ENCODE measurements around the gene EFCAB11.

The EFCAB11 gene

DNA sequence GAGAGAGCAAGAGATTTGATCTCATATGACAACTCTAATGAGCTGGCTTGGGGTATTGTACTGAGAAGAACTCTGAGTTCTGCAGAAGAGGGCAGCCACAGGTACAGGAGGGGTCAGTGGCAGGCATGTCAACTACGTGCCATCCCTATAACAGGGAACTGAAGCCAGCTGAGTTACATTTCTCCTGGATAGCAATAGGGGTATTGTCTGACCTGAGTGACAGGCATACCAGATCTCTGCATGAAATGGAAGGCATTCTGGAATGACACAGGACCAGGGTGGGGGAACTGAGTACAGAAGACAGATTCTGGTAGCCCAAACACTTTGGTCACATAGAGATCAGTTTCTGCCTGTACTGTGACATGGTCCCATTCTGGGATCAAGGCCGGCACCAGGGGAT lies 35.8 kb downstream of the EFCAB11 start:
- H3K27me3 Mint-ChIP-seq, result no peaks in the 10 kb centered on the region
- H3K36me3 Mint-ChIP-seq (ENCODE audit: insufficient read depth), result no peaks in the 10 kb centered on the region
- H3K4me3 Mint-ChIP-seq, result no peak overlapping the region
- H3K27ac Mint-ChIP-seq (ENCODE audit: low read depth), result no peak overlapping the region
- H3K9me3 Mint-ChIP-seq, result no peaks in the 10 kb centered on the region
- ATAC-seq (replicated peaks; ENCODE audit: extremely low read depth, poor library complexity, severe bottlenecking) (no peak), DNase-seq (ENCODE audit: low spot score in 2 of 2) (no peak)
- H3K4me1 Mint-ChIP-seq, result no peaks in the 10 kb centered on the region

DNA sequence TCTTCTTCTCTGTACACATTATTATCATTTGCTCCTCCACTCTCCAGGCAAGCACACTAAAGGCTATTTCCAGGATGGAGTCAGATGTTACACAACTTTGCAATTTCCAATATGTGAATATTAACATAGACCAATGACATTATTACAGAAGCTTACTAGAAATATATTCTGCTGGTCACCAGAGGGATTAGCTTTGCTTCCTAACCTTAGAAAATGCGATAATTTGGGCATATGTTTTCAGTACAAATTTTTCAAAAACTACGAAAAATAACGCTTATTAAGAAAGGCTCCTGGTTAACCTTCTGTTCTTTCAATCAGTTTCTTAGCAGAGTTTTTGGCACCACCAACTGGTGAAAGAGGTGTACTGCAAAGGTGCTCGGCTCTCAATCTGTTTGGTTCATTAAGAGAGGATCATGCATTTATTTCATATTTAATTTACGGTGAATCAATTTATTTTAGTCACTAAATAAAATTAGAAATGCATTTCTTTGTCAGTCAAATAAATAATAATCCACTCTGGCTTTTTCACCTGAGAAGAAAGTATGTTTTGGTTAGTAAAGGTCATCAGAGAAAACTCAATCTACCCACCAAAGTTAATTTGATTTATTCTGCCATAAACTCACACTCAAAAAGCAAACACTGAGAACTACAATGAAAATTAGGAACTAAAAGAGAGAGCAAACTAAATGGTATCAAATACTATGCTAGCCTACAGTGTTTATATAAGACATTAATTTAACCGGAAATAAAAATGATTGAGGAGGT lies 39.2 kb downstream of the EFCAB11 start:
- Mint-ChIP-seq H3K4me1 (no peaks in the 10 kb centered on the region), H3K36me3 (ENCODE audit: insufficient read depth) (no peaks in the 10 kb centered on the region), H3K9me3 (no peaks in the 10 kb centered on the region), H3K4me3 (no peak overlapping the region), H3K27me3 (peaks cover 9% of the 10 kb centered on the region), H3K27ac (ENCODE audit: low read depth) (no peak overlapping the region)
- DNase-seq (ENCODE audit: low spot score in 2 of 2) (peak; percentile 47 to 48), ATAC-seq (replicated peaks; ENCODE audit: extremely low read depth, poor library complexity, severe bottlenecking) (peak; percentile 36)

DNA sequence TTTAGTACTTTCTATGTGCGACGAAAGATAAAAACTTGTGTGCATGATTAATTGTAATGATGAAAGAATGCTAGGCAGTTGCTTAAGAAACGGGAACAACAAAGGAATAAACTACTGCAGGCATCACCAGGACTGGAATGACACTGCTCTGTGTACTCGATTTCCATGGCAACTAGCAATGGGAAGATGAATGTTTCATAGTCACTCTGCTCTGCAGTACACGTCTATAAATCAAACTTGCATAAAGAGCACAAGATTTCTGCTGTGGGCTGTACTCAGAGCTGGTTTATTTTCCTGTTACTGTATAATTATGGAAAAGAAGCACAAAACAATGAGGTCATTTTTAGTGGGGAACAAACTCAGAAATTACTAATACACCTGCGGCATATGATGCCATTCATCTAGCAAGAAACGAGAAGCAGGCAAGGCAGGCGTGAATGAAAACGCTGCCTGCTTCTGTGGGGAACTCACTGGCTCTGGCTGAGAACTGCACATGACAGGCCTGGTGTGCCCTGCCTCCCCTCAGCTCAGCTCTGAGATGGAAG lies 41.8 kb downstream of the EFCAB11 start:
- no peaks in the 10 kb centered on the region for H3K9me3 Mint-ChIP-seq
- H3K36me3 Mint-ChIP-seq (ENCODE audit: insufficient read depth), result no peaks in the 10 kb centered on the region
- no peak overlapping the region for H3K4me3 Mint-ChIP-seq
- H3K27ac Mint-ChIP-seq (ENCODE audit: low read depth), result no peak overlapping the region
- no peaks in the 10 kb centered on the region for H3K4me1 Mint-ChIP-seq
- ATAC-seq (replicated peaks; ENCODE audit: extremely low read depth, poor library complexity, severe bottlenecking) (no peak), DNase-seq (ENCODE audit: low spot score in 2 of 2) (no peak)
- H3K27me3 Mint-ChIP-seq, result peaks cover 19% of the 10 kb centered on the region

DNA sequence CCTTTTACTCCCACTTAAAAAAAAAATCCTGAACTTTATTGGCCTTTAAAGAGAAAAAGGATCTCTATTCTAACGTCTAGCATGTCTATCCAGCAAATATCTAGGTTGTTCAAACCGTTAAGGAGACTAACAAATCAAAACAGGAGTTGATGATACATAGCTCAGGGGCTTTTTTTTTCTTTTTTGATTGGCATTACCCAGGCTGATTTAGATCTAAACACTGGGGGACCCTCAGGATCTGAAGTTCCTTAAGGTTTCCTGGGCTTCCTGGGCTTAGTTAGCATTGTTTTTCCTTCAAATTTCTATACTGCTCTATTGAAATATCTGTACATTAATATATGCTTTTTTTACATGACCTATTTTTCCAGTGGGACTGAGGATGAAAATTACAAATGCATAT lies 42.3 kb downstream of the EFCAB11 start:
- H3K4me1 Mint-ChIP-seq, result no peaks in the 10 kb centered on the region
- H3K27me3 Mint-ChIP-seq, result peaks cover 19% of the 10 kb centered on the region
- ATAC-seq (replicated peaks; ENCODE audit: extremely low read depth, poor library complexity, severe bottlenecking) (no peak), DNase-seq (ENCODE audit: low spot score in 2 of 2) (no peak)
- H3K36me3 Mint-ChIP-seq (ENCODE audit: insufficient read depth), result no peaks in the 10 kb centered on the region
- H3K27ac Mint-ChIP-seq (ENCODE audit: low read depth), result no peak overlapping the region
- H3K9me3 Mint-ChIP-seq, result no peaks in the 10 kb centered on the region
- no peak overlapping the region for H3K4me3 Mint-ChIP-seq

DNA sequence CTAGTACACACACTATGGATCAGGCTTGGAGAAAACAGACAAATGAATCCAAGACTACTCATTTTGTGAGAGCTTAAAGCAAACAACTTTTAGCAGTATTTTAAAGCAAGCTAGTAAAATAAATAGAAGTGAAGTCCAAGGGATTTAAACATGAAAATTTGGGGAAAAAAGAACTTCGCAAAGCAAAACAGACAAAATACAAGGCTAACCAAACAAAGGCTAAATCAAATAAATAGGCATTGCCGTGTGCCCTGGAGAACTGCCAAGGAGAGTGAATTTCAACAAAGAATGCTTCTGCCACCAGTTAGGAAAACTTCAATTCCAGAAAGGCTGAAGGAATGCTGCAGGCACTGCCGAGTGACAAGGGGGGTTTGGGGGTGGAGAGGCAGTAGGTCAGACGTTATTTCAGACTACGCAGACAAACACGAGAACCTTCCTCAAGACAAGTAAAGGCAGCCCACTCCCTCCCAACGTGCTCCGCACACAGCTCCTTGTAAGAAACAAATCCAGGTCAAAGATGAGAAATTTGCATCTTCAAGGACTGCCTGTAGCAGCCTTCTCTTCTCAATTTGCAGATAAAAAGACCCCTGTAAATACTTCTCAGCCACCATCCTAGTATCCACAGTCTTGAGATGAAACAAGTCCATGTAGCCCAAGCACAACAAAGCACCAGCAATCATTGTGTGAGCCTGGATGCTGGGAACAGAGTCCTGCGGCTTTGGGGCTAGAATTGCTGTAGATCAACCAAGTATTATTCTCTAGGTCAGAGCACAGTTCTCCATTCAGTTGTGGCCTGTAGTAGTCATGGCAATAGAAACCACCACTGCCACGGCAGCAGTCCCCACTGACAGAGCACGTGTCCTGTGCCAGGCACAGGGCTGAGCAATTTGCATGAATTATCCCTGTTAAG lies 43.3 kb downstream of the EFCAB11 start:
- DNase-seq (ENCODE audit: low spot score in 2 of 2), result no peak
- no peak for ATAC-seq (replicated peaks; ENCODE audit: extremely low read depth, poor library complexity, severe bottlenecking)
- Mint-ChIP-seq H3K9me3 (no peaks in the 10 kb centered on the region), H3K4me1 (no peaks in the 10 kb centered on the region), H3K27ac (ENCODE audit: low read depth) (no peak overlapping the region), H3K4me3 (no peak overlapping the region), H3K36me3 (ENCODE audit: insufficient read depth) (no peaks in the 10 kb centered on the region), H3K27me3 (peaks cover 19% of the 10 kb centered on the region)

DNA sequence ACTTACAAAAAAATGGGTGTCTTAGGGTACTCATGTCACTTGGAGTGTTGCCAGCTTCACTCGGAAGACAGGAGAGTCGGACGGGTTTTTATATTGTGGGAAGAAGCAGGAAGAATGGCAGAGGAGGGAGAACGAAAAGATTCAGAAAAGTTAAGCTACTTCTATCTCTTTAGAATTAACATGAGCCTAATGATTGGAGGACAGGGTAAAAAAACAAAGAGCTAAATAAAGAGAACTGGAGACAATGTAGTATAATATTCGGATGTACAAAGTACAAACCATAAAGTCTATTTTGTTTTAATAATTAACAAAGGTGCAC lies 43.9 kb downstream of the EFCAB11 start:
- DNase-seq (ENCODE audit: low spot score in 2 of 2) (no peak), ATAC-seq (replicated peaks; ENCODE audit: extremely low read depth, poor library complexity, severe bottlenecking) (no peak)
- Mint-ChIP-seq H3K36me3 (ENCODE audit: insufficient read depth) (no peaks in the 10 kb centered on the region), H3K27ac (ENCODE audit: low read depth) (no peak overlapping the region), H3K4me3 (no peak overlapping the region), H3K9me3 (no peaks in the 10 kb centered on the region), H3K4me1 (no peaks in the 10 kb centered on the region), H3K27me3 (peaks cover 24% of the 10 kb centered on the region)

DNA sequence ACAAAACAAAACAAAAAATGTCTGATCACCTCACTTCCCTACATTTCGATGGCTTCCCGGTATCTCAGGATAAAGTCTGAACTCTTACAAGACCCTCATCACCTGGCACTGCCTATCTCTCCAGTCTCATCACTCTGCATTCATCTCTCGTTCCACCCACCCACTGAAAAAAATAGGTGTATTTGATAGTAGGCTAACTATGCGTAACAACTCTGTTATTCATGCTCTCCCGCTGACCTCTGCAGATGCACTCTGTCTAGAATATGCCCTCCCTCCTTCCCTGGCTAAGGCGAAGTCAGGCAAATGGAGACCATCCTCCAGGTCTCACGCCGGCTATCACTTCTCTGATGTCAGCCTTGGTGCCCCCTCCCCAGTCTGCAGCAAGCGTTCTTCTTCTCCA lies 44.9 kb downstream of the EFCAB11 start:
- no peak for ATAC-seq (replicated peaks; ENCODE audit: extremely low read depth, poor library complexity, severe bottlenecking)
- H3K36me3 Mint-ChIP-seq (ENCODE audit: insufficient read depth), result no peaks in the 10 kb centered on the region
- no peak overlapping the region for H3K4me3 Mint-ChIP-seq
- peaks cover 4% of the 10 kb centered on the region for H3K4me1 Mint-ChIP-seq
- no peaks in the 10 kb centered on the region for H3K9me3 Mint-ChIP-seq
- H3K27ac Mint-ChIP-seq (ENCODE audit: low read depth), result no peak overlapping the region
- H3K27me3 Mint-ChIP-seq, result peaks cover 33% of the 10 kb centered on the region
- no peak for DNase-seq (ENCODE audit: low spot score in 2 of 2)

DNA sequence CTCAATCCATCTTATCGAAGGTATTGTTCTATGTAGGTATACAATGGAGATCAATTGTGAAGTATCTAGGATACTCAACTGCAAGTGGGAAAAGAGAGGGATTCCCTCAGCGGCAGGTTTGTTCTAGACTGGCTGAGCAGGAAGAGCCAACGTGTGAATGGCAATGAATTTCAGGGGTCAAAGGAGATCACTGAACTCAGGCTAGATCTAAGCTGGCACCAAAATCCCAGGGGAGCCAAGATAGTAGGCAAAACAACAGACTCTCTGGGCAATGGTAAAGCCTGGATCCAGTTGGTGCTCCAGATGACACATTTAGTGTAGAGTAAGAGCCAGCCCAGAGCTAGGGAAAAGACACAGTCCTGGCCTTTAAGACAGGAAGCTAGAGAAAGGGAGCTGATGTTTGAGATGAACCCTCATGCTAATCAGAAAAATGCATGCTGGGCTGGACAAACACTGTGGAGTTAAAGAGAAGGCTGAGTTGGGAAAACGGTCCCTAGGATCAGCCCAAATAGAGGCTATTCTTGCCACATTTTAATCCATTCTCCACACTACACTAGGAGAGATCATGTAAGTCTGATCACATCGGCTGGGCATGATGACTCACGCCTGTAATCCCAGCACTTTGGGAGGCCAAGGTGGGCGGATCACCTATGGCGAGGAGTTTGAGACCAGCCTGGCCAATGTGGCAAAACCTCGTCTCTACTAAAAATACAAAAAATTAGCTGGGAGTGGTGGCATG lies 45.6 kb downstream of the EFCAB11 start:
- DNase-seq (ENCODE audit: low spot score in 2 of 2) (no peak), ATAC-seq (replicated peaks; ENCODE audit: extremely low read depth, poor library complexity, severe bottlenecking) (no peak)
- Mint-ChIP-seq H3K4me3 (no peak overlapping the region), H3K36me3 (ENCODE audit: insufficient read depth) (no peaks in the 10 kb centered on the region), H3K9me3 (no peaks in the 10 kb centered on the region), H3K27me3 (peaks cover 33% of the 10 kb centered on the region), H3K27ac (ENCODE audit: low read depth) (no peak overlapping the region), H3K4me1 (peaks cover 9% of the 10 kb centered on the region)

DNA sequence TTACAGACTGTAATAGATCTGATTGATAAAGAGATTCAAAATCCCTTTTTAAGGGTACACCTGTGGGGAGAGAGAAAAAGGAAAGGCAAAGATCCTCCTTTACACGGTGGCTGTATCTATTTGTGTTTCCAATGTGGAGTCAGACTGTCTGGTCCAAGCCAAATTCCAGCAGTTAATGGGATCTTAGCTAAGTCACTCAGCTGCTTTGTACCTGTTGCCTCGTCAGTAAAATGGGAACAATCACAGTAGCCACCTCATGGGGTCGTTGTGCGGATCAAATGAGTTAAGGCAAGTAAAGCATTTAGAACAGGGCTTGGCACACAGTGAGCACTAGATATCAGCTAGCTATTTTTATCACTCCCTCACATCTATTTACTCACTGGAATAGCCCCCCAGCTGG lies 46.9 kb downstream of the EFCAB11 start:
- Mint-ChIP-seq H3K36me3 (ENCODE audit: insufficient read depth) (no peaks in the 10 kb centered on the region), H3K4me3 (no peak overlapping the region), H3K4me1 (peaks cover 18% of the 10 kb centered on the region), H3K27ac (ENCODE audit: low read depth) (no peak overlapping the region), H3K9me3 (no peaks in the 10 kb centered on the region), H3K27me3 (peaks cover 30% of the 10 kb centered on the region)
- ATAC-seq (replicated peaks; ENCODE audit: extremely low read depth, poor library complexity, severe bottlenecking), result no peak
- no peak for DNase-seq (ENCODE audit: low spot score in 2 of 2)

DNA sequence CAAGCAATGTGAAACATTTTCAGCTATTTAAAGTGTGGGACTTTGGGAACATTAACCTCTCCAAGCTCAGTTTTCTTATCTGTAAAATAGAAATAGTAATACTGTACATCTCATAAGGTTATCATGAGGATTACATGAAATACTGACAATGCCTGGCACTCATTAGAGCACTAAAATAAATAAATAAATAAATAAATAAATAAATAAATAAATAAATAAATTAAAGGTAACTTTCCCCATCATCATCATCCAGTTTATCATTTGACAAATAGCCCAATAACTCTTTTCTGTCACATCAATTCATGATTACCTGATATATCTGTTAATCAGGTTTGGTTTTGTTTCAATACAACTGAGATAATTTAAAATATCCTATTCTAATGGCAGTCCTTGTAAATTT lies 48.5 kb downstream of the EFCAB11 start:
- ATAC-seq (replicated peaks; ENCODE audit: extremely low read depth, poor library complexity, severe bottlenecking), result no peak
- DNase-seq (ENCODE audit: low spot score in 2 of 2), result no peak
- peaks cover 18% of the 10 kb centered on the region for H3K4me1 Mint-ChIP-seq
- H3K27me3 Mint-ChIP-seq, result peaks cover 24% of the 10 kb centered on the region
- H3K36me3 Mint-ChIP-seq (ENCODE audit: insufficient read depth), result no peaks in the 10 kb centered on the region
- no peaks in the 10 kb centered on the region for H3K9me3 Mint-ChIP-seq
- no peak overlapping the region for H3K4me3 Mint-ChIP-seq
- H3K27ac Mint-ChIP-seq (ENCODE audit: low read depth), result no peak overlapping the region

DNA sequence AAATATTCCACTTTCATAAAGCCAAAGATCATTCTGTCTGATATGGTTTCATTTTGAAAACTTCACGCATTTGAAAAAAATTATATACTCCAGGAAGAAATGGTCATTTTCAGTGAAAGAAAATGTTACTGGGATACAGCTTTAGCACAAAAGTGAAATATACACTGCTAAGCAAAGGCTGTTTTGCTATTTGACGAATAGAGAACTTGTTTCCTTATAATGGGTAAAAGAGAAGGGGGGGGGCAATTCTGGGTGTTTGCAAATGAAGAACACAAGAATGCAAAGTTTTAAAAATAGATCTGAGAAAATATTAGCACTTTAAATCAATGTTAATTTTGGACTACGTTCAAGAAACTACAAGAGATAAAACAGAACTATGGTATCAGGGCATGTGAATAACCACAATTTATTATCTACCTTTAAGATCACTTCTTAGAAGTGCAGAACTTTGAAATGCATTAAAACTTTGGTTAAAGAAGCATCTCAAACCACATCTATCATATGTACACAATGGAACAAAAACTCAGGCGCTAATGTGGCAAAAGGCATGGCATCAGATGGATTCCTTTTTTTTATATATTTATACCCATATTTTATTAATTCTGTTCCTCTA lies 51.1 kb downstream of the EFCAB11 start:
- H3K4me1 Mint-ChIP-seq, result peaks cover 18% of the 10 kb centered on the region
- no peaks in the 10 kb centered on the region for H3K36me3 Mint-ChIP-seq (ENCODE audit: insufficient read depth)
- ATAC-seq (replicated peaks; ENCODE audit: extremely low read depth, poor library complexity, severe bottlenecking) (peak; percentile 24), DNase-seq (ENCODE audit: low spot score in 2 of 2) (no peak)
- H3K9me3 Mint-ChIP-seq, result no peaks in the 10 kb centered on the region
- no peak overlapping the region for H3K27ac Mint-ChIP-seq (ENCODE audit: low read depth)
- H3K4me3 Mint-ChIP-seq, result peak overlapping the region; percentile 53
- H3K27me3 Mint-ChIP-seq, result peaks cover 14% of the 10 kb centered on the region

DNA sequence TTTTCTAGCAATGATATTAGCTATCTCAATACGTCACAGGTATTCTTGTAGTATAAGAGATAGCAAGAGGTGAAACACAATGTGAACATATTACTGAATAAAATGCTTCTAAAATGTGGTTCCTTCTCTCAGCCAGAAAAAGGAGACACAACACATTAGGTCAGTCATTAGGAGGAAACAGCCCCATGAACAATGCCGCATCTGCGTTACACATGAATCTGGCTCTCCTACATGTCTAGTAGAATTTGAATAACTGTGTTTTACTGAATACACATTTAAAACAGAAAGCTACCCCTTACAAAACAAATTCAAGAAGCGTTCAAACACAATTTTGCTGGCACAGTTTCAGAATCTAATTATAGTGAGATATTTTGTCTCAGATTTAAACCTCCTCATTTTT lies 51.6 kb downstream of the EFCAB11 start:
- H3K4me3 Mint-ChIP-seq, result peak overlapping the region; percentile 53
- no peaks in the 10 kb centered on the region for H3K9me3 Mint-ChIP-seq
- no peaks in the 10 kb centered on the region for H3K36me3 Mint-ChIP-seq (ENCODE audit: insufficient read depth)
- H3K4me1 Mint-ChIP-seq, result peaks cover 18% of the 10 kb centered on the region
- DNase-seq (ENCODE audit: low spot score in 2 of 2) (no peak), ATAC-seq (replicated peaks; ENCODE audit: extremely low read depth, poor library complexity, severe bottlenecking) (no peak)
- no peak overlapping the region for H3K27ac Mint-ChIP-seq (ENCODE audit: low read depth)
- H3K27me3 Mint-ChIP-seq, result peaks cover 14% of the 10 kb centered on the region

Data from central memory CD8-positive, alpha-beta T cell (primary cell).